Activated naive CD8-positive, alpha-beta T cell treated with anti-CD3 and anti-CD28 coated beads, Interleukin-2, amount 10 ng/mL, durations not matched to agents 7 days and 5 days (primary cell): ENCODE results near the gene KRTAP10-1. TPM values are rescaled to one million over a fixed set of nuclear protein-coding genes. Genes with fewer than 3 reads are reported as not detected.

Experiments
- ATAC-seq: fragments of 150-1000 bp; cut with Tn5 transposase; one replicate; pipeline ENCODE4 v1.10.0; 2021; ENCODE audit warnings: low read depth, moderate library complexity
- POLR2A ChIA-PET: fragments of 350-600 bp; sonication (Branson Sonifier 250); formaldehyde crosslinking; loops from one replicate; lab custom pipeline; 2021; ENCODE audit warnings: antibody characterized with exemption; lab: Charles Lee
- DNase-seq: peaks from one replicate; pipeline ENCODE4 v3.0.0; 2021
- H3K27ac Mint-ChIP-seq: one replicate; pipeline ENCODE4 v1.8.0; 2022; ENCODE audit warnings: mild to moderate bottlenecking, mixed read lengths
- H3K27me3 Mint-ChIP-seq: one replicate; pipeline ENCODE4 v1.8.0; 2022; ENCODE audit warnings: mild to moderate bottlenecking, moderate library complexity, mixed read lengths
- H3K36me3 Mint-ChIP-seq: one replicate; pipeline ENCODE4 v1.8.0; 2021; ENCODE audit warnings: mild to moderate bottlenecking, mixed read lengths
- H3K4me1 Mint-ChIP-seq: one replicate; pipeline ENCODE4 v1.8.0; 2021; ENCODE audit warnings: mixed read lengths
- H3K4me3 Mint-ChIP-seq: one replicate; pipeline ENCODE4 v1.8.0; 2022; ENCODE audit warnings: mild to moderate bottlenecking, moderate library complexity, mixed read lengths
- H3K9me3 Mint-ChIP-seq: one replicate; pipeline ENCODE4 v1.8.0; 2021; ENCODE audit warnings: mixed read lengths
- total RNA-seq, 2 experiments: library from RNA; stranded (reverse); gene quantifications; one replicate each; pipeline ENCODE4 v1.2.3, GENCODE V29; 2021

Gene KRTAP10-1
- total RNA-seq, 2 experiments from 2014 or later: not detected

DNA sequence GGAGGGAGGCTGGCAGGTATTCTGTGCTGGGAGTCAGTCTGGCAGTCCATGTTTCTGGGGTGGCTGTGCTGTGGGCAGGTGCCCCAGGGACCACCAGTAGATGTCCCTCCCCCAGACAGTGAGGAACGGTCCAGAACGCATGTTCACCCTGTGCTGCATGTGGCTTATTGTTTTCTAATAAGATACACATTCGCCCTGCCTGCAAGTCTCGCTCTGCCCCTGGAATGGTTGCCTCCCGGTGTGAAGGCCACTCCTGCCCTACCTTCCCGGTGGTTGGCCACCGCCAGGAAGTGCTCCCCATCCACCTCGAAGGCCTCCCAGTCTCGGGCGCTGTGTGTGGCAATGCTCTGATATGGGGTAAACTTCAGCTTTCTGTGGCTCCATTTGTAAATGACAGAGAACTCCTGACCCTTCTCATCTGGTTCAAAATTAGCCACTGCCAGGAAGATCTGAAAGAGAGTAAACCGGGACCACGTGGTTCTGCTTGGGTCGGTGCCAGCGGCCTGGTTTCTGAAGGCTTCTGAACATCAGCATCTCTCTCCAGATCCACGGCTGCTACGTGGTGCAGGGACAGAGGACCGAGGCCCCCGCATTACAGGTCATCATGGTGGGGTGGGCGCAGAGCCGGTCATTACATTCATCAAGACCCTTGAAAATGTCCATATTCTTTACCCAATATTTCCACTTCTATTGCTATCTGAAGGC lies 14.5 kb downstream of the KRTAP10-1 start:
- DNase-seq: no peak
- no peaks in the 10 kb centered on the region for H3K9me3 Mint-ChIP-seq
- H3K27me3 Mint-ChIP-seq: no peaks in the 10 kb centered on the region
- POLR2A ChIA-PET: no interaction called here
- no peak for ATAC-seq
- no peak overlapping the region for H3K4me3 Mint-ChIP-seq
- no peaks in the 10 kb centered on the region for H3K36me3 Mint-ChIP-seq
- H3K27ac Mint-ChIP-seq: no peak overlapping the region
- H3K4me1 Mint-ChIP-seq: no peaks in the 10 kb centered on the region

GRCh38 chr21:44524414-44525371 lies 15.3 kb downstream of the KRTAP10-1 start:
- Mint-ChIP-seq H3K27me3 (peaks cover 2% of the 10 kb centered on the region), H3K4me3 (no peak overlapping the region), H3K4me1 (no peaks in the 10 kb centered on the region), H3K27ac (no peak overlapping the region), H3K9me3 (no peaks in the 10 kb centered on the region), H3K36me3 (no peaks in the 10 kb centered on the region)
- POLR2A ChIA-PET: no interaction called here
- ATAC-seq (no peak), DNase-seq (no peak)

GRCh38 chr21:44523567-44524413 lies 16.2 kb downstream of the KRTAP10-1 start:
- Mint-ChIP-seq H3K9me3 (no peaks in the 10 kb centered on the region), H3K27me3 (peaks cover 2% of the 10 kb centered on the region), H3K27ac (no peak overlapping the region), H3K36me3 (no peaks in the 10 kb centered on the region), H3K4me1 (no peaks in the 10 kb centered on the region), H3K4me3 (no peak overlapping the region)
- DNase-seq (no peak), ATAC-seq (no peak)
- POLR2A ChIA-PET: no interaction called here

DNA sequence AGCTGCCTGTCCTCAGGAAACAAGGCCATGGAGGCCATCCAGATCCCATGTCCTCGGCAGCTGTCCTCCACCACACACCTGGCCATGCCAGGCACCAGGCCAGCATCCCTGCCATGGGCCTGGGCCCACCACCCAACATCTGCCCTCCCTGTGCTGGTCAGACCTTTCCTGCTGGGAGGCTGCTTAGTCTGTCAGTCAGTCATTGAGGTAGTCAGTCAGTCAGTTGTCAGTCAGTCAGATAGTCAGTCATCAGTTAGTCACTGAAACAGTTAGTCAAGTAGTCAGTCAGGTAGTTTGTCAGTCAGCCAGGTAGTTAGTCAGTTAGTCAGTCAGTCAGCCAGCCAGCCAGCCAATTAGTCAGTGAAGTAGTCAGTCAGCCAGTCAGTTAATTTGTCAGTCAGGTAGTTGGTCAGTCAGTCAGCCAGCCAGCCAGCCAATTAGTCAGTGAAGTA lies 17.2 kb downstream of the KRTAP10-1 start:
- POLR2A ChIA-PET: no interaction called here
- H3K9me3 Mint-ChIP-seq: no peaks in the 10 kb centered on the region
- H3K36me3 Mint-ChIP-seq: no peaks in the 10 kb centered on the region
- no peak overlapping the region for H3K4me3 Mint-ChIP-seq
- no peaks in the 10 kb centered on the region for H3K4me1 Mint-ChIP-seq
- H3K27ac Mint-ChIP-seq: no peak overlapping the region
- H3K27me3 Mint-ChIP-seq: peaks cover 3% of the 10 kb centered on the region
- DNase-seq (no peak), ATAC-seq (no peak)

GRCh38 chr21:44521928-44522752 lies 17.9 kb downstream of the KRTAP10-1 start:
- H3K27me3 Mint-ChIP-seq: peaks cover 4% of the 10 kb centered on the region
- DNase-seq: no peak
- no peaks in the 10 kb centered on the region for H3K36me3 Mint-ChIP-seq
- POLR2A ChIA-PET: no interaction called here
- no peak overlapping the region for H3K27ac Mint-ChIP-seq
- no peak overlapping the region for H3K4me3 Mint-ChIP-seq
- no peaks in the 10 kb centered on the region for H3K9me3 Mint-ChIP-seq
- ATAC-seq: no peak
- H3K4me1 Mint-ChIP-seq: no peaks in the 10 kb centered on the region

- Mint-ChIP-seq H3K36me3 (no peaks in the 10 kb centered on the region), H3K27me3 (peaks cover 4% of the 10 kb centered on the region), H3K4me3 (no peak overlapping the region), H3K9me3 (no peaks in the 10 kb centered on the region), H3K4me1 (no peaks in the 10 kb centered on the region), H3K27ac (no peak overlapping the region)
- ATAC-seq: no peak
- DNase-seq: no peak
- POLR2A ChIA-PET: no interaction called here
Observed at GRCh38 chr21:44521301-44521927, 18.6 kb downstream of the KRTAP10-1 start.

DNA sequence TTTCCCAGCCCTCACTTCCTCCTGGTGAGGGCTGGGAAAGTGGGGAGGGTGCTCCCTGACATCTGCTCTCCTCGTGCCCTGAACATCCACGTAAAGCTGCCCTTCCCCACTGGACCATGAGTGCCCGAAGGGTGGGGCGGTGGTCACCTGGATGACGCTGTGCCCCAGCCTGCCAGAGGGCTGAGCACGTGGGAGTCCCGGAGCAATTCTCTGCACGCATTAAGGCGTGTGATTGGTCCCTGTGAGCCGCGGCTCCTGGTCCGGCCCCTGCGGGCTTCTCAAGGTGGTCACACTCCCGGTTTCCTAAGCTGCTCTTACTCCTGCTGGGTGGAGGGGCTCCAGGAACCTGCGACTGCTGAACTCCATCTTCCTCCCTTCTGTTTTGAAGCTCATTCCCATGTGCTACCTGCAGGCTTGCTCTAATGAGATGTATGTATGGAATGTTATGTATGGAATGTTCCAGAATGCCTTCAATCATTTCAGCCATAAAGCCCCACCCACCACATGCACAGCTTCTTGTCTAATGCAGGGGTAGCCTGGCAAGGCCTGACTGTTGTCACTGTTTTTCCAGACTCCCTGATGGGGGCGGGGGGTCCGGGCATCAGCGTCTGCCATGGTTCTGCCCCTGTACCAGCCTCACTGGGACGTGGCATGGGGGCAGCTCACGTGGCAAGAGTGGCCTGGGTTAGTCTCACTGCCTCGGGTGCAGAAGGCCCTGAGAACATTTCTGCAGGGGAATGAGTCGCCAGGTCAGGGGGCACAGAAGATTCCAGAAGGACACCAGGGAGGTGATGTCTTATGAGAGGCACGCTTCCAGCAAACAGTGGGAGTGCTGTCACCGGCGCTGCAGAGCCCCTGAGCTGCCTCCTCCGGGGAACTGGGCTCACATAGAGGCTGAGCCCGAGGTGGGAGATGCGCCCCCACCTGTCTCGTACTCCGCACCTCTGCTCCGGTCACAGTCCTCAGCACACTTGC lies 19.4 kb downstream of the KRTAP10-1 start:
- Mint-ChIP-seq H3K4me3 (no peak overlapping the region), H3K36me3 (no peaks in the 10 kb centered on the region), H3K4me1 (no peaks in the 10 kb centered on the region), H3K27ac (no peak overlapping the region), H3K27me3 (peaks cover 4% of the 10 kb centered on the region), H3K9me3 (no peaks in the 10 kb centered on the region)
- DNase-seq (no peak), ATAC-seq (no peak)
- POLR2A ChIA-PET: no interaction called here

DNA sequence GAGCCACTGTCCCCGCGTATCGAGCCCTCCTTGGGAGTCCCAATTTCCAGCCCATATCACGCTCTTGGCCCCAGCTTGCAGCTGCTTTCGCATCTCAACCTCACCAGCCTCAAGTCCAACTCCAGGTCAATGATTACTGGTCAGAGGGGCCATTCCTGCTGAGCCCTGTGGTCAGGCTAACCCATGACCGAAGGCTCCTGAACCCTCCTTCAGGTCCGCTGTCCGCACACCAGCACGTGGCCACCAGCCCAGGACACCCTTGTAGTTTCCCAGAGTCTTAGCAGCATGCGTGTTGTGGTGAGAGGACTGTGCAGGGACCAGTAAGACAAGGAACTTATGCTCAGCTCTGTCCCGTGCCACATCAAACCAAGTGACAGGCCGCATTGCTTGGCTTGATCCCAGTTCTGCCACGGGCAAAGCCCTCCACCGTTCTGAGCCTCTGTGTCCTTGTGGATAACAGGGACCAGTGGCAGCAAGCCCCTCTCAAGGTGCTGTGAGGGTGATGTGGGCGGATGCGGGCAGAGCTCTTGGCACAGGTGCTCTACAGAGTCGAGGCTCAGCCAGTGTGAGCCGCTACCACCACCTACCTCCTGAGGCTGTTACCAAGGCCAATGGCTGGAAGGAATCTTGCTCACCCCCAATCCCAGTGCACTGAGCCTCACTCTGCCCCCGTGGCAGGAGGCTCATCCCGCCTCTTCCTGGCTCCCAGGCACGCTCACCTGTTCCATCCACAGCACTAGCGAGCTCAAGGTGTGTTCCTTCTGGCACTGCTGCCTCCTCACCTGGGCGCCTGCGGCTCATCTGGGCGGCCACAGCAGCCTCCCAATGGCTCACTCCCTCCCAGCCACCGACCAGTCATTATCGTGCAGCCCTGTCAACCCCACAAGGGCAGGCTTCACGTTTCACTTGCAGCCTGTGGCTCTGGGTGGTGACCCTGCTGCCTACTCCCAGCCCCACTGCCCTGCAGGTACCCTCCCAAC lies 20.4 kb downstream of the KRTAP10-1 start:
- no peak overlapping the region for H3K27ac Mint-ChIP-seq
- H3K9me3 Mint-ChIP-seq: no peaks in the 10 kb centered on the region
- DNase-seq (peak; percentile 20), ATAC-seq (no peak)
- no peaks in the 10 kb centered on the region for H3K4me1 Mint-ChIP-seq
- no peak overlapping the region for H3K4me3 Mint-ChIP-seq
- POLR2A ChIA-PET: no interaction called here
- no peaks in the 10 kb centered on the region for H3K36me3 Mint-ChIP-seq
- peaks cover 4% of the 10 kb centered on the region for H3K27me3 Mint-ChIP-seq

GRCh38 chr21:44518686-44519085 lies 21.3 kb downstream of the KRTAP10-1 start:
- no peaks in the 10 kb centered on the region for H3K36me3 Mint-ChIP-seq
- ATAC-seq: no peak
- H3K27ac Mint-ChIP-seq: no peak overlapping the region
- POLR2A ChIA-PET: no interaction called here
- no peaks in the 10 kb centered on the region for H3K9me3 Mint-ChIP-seq
- no peaks in the 10 kb centered on the region for H3K4me1 Mint-ChIP-seq
- DNase-seq: no peak
- H3K27me3 Mint-ChIP-seq: peaks cover 4% of the 10 kb centered on the region
- H3K4me3 Mint-ChIP-seq: no peak overlapping the region

- DNase-seq: no peak
- H3K27ac Mint-ChIP-seq: peak overlapping the region; percentile 22
Observed at GRCh38 chr21:44517175-44517899, 22.7 kb downstream of the KRTAP10-1 start.

More at GRCh38 chr21:44517175-44517899, 22.7 kb downstream of the KRTAP10-1 start:
- POLR2A ChIA-PET: no interaction called here
- no peaks in the 10 kb centered on the region for H3K9me3 Mint-ChIP-seq
- H3K4me3 Mint-ChIP-seq: no peak overlapping the region
- peak; percentile 23 for ATAC-seq
- H3K4me1 Mint-ChIP-seq: no peaks in the 10 kb centered on the region
- H3K36me3 Mint-ChIP-seq: no peaks in the 10 kb centered on the region
- H3K27me3 Mint-ChIP-seq: peaks cover 4% of the 10 kb centered on the region
